ENCODE data around the gene MESP1. TPM values are rescaled to one million over a fixed set of nuclear protein-coding genes. Genes with fewer than 3 reads are reported as not detected.

Gene MESP1
- polyA plus RNA-seq, 3 donors = 0.04 to 1.2 (median 0.06) TPM

DNA sequence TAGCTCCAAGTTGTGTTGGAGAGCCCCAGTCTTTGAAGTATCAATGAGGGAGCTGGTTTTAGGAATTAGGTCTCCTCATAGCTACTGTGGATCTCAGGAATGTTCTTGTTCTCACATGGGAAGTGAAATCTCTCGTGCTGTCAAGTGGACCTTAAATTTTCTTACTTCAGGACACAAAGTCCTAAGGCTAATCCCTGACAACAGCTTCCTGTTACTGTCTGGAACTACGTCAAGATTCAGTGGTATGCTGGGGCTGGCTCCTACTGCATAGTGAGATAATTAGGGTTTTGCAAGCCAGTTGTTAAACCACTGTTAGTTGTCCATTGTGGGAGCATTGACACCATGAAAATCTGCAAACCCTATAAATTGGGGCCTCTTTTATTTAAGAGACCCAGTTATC lies 22.8 kb downstream of the MESP1 start:
- TF ChIP-seq, protein P1, sequence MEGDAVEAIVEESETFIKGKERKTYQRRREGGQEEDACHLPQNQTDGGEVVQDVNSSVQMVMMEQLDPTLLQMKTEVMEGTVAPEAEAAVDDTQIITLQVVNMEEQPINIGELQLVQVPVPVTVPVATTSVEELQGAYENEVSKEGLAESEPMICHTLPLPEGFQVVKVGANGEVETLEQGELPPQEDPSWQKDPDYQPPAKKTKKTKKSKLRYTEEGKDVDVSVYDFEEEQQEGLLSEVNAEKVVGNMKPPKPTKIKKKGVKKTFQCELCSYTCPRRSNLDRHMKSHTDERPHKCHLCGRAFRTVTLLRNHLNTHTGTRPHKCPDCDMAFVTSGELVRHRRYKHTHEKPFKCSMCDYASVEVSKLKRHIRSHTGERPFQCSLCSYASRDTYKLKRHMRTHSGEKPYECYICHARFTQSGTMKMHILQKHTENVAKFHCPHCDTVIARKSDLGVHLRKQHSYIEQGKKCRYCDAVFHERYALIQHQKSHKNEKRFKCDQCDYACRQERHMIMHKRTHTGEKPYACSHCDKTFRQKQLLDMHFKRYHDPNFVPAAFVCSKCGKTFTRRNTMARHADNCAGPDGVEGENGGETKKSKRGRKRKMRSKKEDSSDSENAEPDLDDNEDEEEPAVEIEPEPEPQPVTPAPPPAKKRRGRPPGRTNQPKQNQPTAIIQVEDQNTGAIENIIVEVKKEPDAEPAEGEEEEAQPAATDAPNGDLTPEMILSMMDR (IDR thresholded peaks at IDR 0.05) = no peak
- no peak overlapping the region for H3K4me2 ChIP-seq (replicated peaks; ENCODE audit: extremely low read depth, low read length, poor library complexity, severe bottlenecking)
- intact Hi-C loops (cut with micrococcal nuclease) = no loop called here
- Mint-ChIP-seq H3K27ac (no peak overlapping the region), H3K4me1 (no peaks in the 10 kb centered on the region), H3K36me3 (no peaks in the 10 kb centered on the region), H3K4me3 (no peak overlapping the region), H3K27me3 (ENCODE audit: low read depth in 3 of 3) (peaks cover 4 to 8% (median 4%) of the 10 kb centered on the region in 3 donors), H3K9me3 (peaks cover 0 to 7% (median 2%) of the 10 kb centered on the region in 7 donors)
- no peak overlapping the region for H2AFZ ChIP-seq (ENCODE audit: insufficient read depth, low read depth, low read length, poor library complexity, severe bottlenecking)
- H3K4me1 ChIP-seq (ENCODE audit: control insufficient read depth in 1 of 2, insufficient read depth in 2 of 2, low read length in 2 of 2) = no peaks in the 10 kb centered on the region
- DNase-seq = no peak
- H3K27ac ChIP-seq (ENCODE audit: low read depth in 1 of 2, low read length in 2 of 2) = no peak overlapping the region
- no peaks in the 10 kb centered on the region for H3K27me3 ChIP-seq (ENCODE audit: control insufficient read depth in 2 of 2, insufficient read depth in 2 of 2, low read length in 2 of 2)
- no peak overlapping the region for H3K9ac ChIP-seq (ENCODE audit: insufficient read depth, low read length, poor library complexity, severe bottlenecking)
- no CpG with 5 or more reads among the region's 2 CpGs for WGBS (ENCODE audit: insufficient coverage)
- H3K4me3 ChIP-seq (replicated peaks in 1 of 3; ENCODE audit: low read depth in 2 of 3, low read length in 3 of 3) = no peak overlapping the region
- no peaks in the 10 kb centered on the region for H4K20me1 ChIP-seq (ENCODE audit: insufficient read depth, low read length)
- H3K79me2 ChIP-seq (ENCODE audit: insufficient read depth, low read length) = no peaks in the 10 kb centered on the region
- H3K36me3 ChIP-seq (replicated peaks in 1 of 2; ENCODE audit: control insufficient read depth in 1 of 2, insufficient read depth in 2 of 2, low read length in 2 of 2) = no peaks in the 10 kb centered on the region
- H3K9me3 ChIP-seq (replicated peaks in 1 of 2; ENCODE audit: control insufficient read depth in 1 of 2, insufficient read depth in 1 of 2, low read length in 2 of 2) = peaks cover 0 to 2% of the 10 kb centered on the region in 2 donors

GRCh38 chr15:89725064-89725463 lies 26.0 kb downstream of the MESP1 start:
- H3K9me3 ChIP-seq (replicated peaks in 1 of 2; ENCODE audit: control insufficient read depth in 1 of 2, insufficient read depth in 1 of 2, low read length in 2 of 2) = peaks cover 0 to 2% of the 10 kb centered on the region in 2 donors

More at GRCh38 chr15:89725064-89725463, 26.0 kb downstream of the MESP1 start:
- peaks cover 0 to 8% (median 2%) of the 10 kb centered on the region in 7 donors for H3K9me3 Mint-ChIP-seq
- Histone ChIP-seq H3K4me2 (replicated peaks; ENCODE audit: extremely low read depth, low read length, poor library complexity, severe bottlenecking) (no peak overlapping the region), H3K4me1 (ENCODE audit: control insufficient read depth in 1 of 2, insufficient read depth in 2 of 2, low read length in 2 of 2) (no peaks in the 10 kb centered on the region), H3K36me3 (replicated peaks in 1 of 2; ENCODE audit: control insufficient read depth in 1 of 2, insufficient read depth in 2 of 2, low read length in 2 of 2) (no peaks in the 10 kb centered on the region), H4K20me1 (ENCODE audit: insufficient read depth, low read length) (no peaks in the 10 kb centered on the region), H3K9ac (ENCODE audit: insufficient read depth, low read length, poor library complexity, severe bottlenecking) (no peak overlapping the region), H3K4me3 (replicated peaks in 1 of 3; ENCODE audit: low read depth in 2 of 3, low read length in 3 of 3) (no peak overlapping the region), H3K27me3 (ENCODE audit: control insufficient read depth in 2 of 2, insufficient read depth in 2 of 2, low read length in 2 of 2) (peaks cover 0 to 3% of the 10 kb centered on the region in 2 donors), H2AFZ (ENCODE audit: insufficient read depth, low read depth, low read length, poor library complexity, severe bottlenecking) (no peak overlapping the region), H3K79me2 (ENCODE audit: insufficient read depth, low read length) (no peaks in the 10 kb centered on the region), H3K27ac (ENCODE audit: low read depth in 1 of 2, low read length in 2 of 2) (no peak overlapping the region)
- H3K27me3 Mint-ChIP-seq (ENCODE audit: low read depth in 3 of 3) = peaks cover 4 to 8% (median 7%) of the 10 kb centered on the region in 3 donors
- WGBS (ENCODE audit: insufficient coverage) = no CpG with 5 or more reads among the region's 1 CpG
- DNase-seq = no peak
- no peaks in the 10 kb centered on the region for H3K36me3 Mint-ChIP-seq
- intact Hi-C loops (cut with micrococcal nuclease) = no loop called here
- no peak overlapping the region for H3K4me3 Mint-ChIP-seq
- H3K4me1 Mint-ChIP-seq = no peaks in the 10 kb centered on the region
- no peak overlapping the region for H3K27ac Mint-ChIP-seq
- TF ChIP-seq, protein P1 (IDR thresholded peaks at IDR 0.05) = no peak

Data from CD14-positive monocyte (primary cell).